ENCODE results near the gene ZFP62.

- TF ChIP-seq CTCF (IDR thresholded peaks at IDR 0.05) = no peak
- no peak for TF ChIP-seq POLR2A (IDR thresholded peaks at IDR 0.05)
Measured at GRCh38 chr5:180839227-180839626, 21.8 kb downstream of the ZFP62 start.

All from thyroid gland (tissue), 4 donors.